GM21447 (cell line): ENCODE measurements around the gene GBP7.
"Not testable (repeated sequence)": the region's sequence is repeated elsewhere in the genome, so short reads cannot be mapped to it uniquely, and the experiment has no call there.

Experiments
- ATAC-seq: cut with Tn5 transposase; IDR thresholded peaks from one replicate; pipeline ENCODE4 v1.9.1; 2021; ENCODE audit not compliant: unreplicated experiment

Gene GBP7

GRCh38 chr1:89175601-89176256, at the start of gene GBP7:
Gene GBP7 (minus strand): TSS chr1:89176003. CDS start chr1:89171935, 4,068 bp downstream.
- ATAC-seq = no peak

GRCh38 chr1:89221341-89221740, 45.5 kb upstream of the GBP7 start:
- no peak for ATAC-seq

GRCh38 chr1:89219851-89220250, 44.0 kb upstream of the GBP7 start:
- not testable (repeated sequence) for ATAC-seq

GRCh38 chr1:89218941-89219340, 43.1 kb upstream of the GBP7 start:
- ATAC-seq = not testable (repeated sequence)

GRCh38 chr1:89213347-89213746, 37.5 kb upstream of the GBP7 start:
- no peak for ATAC-seq

- no peak for ATAC-seq
Measured at GRCh38 chr1:89211035-89211634, 35.3 kb upstream of the GBP7 start.

- ATAC-seq = no peak
Measured at GRCh38 chr1:89206373-89206772, 30.6 kb upstream of the GBP7 start.

GRCh38 chr1:89203166-89203565, 27.4 kb upstream of the GBP7 start:
- no peak for ATAC-seq

- peak; percentile 70 for ATAC-seq
Measured at GRCh38 chr1:89201106-89201794, 25.4 kb upstream of the GBP7 start.

- no peak for ATAC-seq
Measured at GRCh38 chr1:89200663-89201062, 24.9 kb upstream of the GBP7 start.

- no peak for ATAC-seq
Measured at GRCh38 chr1:89199525-89200031, 23.8 kb upstream of the GBP7 start.

GRCh38 chr1:89198491-89199072, 22.8 kb upstream of the GBP7 start, which contains the start of gene GBP4:
Gene GBP4 (minus strand): TSS chr1:89198942. CDS start chr1:89198834, 108 bp downstream.
- ATAC-seq = peak; percentile 59

GRCh38 chr1:89198081-89198480, 22.3 kb upstream of the GBP7 start:
- no peak for ATAC-seq

GRCh38 chr1:89195476-89195875, 19.7 kb upstream of the GBP7 start:
- no peak for ATAC-seq

- no peak for ATAC-seq
Measured at GRCh38 chr1:89191314-89191713, 15.5 kb upstream of the GBP7 start.

GRCh38 chr1:89190017-89190416, 14.2 kb upstream of the GBP7 start:
- ATAC-seq = no peak

- ATAC-seq = no peak
Measured at GRCh38 chr1:89179343-89179742, 3.5 kb upstream of the GBP7 start.

- ATAC-seq = no peak
Measured at GRCh38 chr1:89176971-89177370, 1.2 kb upstream of the GBP7 start.

- ATAC-seq = no peak
Measured at GRCh38 chr1:89174491-89174890, 1.3 kb downstream of the GBP7 start.

- no peak for ATAC-seq
Measured at GRCh38 chr1:89172468-89173143, 3.2 kb downstream of the GBP7 start.

- ATAC-seq = no peak
Measured at GRCh38 chr1:89171067-89171438, 4.8 kb downstream of the GBP7 start.
